HL-60/S4 treated with retinoic acid at 250 ng/mL for 4 days and 3 days (cell line): ENCODE data around the gene TIGAR.

Experiments used
- in situ Hi-C: fragments of 300-500 bp; cut with MboI; formaldehyde crosslinking; loops from 2 replicates; pipeline ENCODE4 v1.7.0; 2022; ENCODE audit warnings: low sequenced_read_pairs

Gene TIGAR

DNA sequence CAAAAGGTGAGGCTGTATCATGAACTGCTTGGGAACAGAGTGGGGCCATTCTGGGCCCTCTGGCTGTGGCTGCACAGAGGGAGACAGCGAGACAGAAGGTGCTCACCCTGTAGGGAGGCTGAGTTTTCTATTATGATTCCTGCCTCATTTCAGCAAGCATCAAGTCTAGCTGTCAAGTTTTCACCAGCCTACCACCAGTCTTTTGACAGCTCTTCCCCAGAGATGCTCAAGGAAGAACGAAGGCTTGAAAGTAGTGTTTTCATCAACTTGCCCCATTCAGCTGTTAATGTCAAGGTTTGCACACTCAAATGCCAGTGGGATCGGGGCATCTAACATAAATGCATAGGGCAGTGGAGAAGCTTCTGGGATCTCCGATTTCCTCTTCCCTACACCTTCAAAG is 48.5 kb downstream of the TIGAR start:
- in situ Hi-C loops: no loop called here

DNA sequence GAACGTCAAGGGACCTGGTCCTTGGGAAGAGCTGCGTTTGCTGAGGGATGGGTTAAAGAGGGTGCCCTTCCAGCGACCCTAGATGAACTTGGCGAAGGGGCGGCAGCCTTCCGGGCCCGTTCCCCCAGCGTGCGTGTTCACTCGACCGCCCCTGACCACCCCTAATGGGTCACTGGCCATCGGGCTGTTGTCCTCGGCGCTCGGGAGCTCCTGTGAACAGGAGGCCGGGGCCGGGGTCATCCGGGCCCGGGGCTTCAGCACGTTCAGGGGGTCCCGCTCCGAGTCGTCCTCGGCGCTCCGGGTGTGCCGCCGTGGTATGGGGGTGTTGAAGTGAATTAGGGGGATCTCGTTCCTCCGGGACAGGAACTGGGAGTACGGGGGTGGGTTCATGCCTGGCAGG is 49.3 kb downstream of the TIGAR start:
- in situ Hi-C loops: no loop called here

DNA sequence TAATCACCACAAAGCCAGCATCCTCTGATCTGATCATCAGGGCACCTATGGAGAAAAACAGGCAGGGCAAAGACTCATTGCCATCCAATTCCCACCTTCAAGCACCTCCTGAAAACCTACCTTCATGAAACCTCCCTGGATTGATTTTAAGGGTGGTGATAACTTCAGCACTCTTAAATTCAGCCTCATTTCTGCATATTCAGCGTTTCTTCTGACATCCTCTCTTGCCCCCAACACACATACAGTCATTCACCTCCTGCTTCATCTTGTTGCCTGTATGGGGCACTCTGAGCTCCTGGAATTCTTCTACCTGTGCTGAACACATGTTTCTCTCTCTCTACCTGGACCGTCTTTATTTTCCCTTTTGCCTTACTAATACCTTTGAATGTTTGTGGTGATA is 51.6 kb downstream of the TIGAR start:
- in situ Hi-C loops: no loop called here

DNA sequence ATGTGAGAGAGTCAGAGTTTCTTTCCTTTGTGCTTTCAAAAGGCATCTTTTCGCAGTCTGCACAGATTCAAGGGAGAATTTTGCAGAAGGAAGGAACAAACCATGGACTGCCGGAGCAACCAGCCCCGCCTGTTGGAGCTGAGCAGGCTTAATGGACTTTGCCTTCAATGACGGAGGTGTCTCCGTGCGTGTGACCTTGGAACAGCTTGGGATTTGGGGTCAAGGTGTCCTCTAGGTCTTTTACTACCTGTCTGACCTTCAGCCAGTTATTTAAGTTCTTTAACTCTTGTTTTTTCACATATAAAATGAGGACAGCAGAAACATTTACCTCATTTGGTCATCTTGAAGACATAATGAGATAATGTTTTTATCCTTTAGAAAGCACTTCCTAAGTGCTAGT is 54.4 kb downstream of the TIGAR start:
- in situ Hi-C loops: no loop called here

DNA sequence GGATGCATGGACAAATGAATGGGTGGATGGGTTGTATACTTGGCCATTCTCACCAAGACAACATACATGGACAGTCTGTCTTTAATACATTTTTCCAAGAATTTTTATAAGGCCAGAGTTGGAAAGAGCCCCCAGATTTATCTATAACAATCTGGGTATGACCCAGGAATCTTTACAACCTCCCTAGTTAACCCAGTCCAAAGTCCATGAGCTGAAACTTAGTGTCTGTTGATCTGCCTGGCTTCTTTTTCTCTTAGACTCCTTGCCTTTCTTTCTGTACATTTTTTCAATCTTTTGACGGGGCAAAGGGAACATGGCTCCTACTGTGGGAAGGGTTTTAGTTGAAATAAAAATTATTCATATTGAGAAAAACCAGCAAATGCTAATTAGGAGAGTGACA is 57.8 kb downstream of the TIGAR start:
- in situ Hi-C loops: no loop called here

DNA sequence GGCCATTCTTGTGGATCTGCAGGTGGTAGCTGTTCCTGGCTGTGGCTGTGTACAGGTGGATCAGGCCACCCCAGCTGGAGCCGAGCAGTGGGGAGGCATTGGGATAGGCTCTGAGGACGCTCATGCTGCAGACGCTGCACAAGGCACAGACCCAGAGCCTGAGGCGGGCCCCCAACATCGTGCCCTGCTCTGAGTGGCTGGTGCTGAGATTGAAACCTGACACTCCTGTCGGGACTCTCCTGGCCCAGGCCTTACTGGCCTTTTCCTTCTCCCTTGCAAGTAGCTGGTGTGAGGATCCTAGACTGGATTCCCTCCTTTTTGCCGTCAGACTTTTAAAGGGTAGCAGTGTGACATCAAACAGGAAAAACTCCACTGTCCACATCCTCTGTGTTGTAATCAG is 58.4 kb downstream of the TIGAR start, which contains the start of gene FGF23:
Gene FGF23 (minus strand): TSS at position 308 of the 400 bp plus-strand sequence. CDS start 130 bp downstream, at position 178.
- in situ Hi-C loops: no loop called here

DNA sequence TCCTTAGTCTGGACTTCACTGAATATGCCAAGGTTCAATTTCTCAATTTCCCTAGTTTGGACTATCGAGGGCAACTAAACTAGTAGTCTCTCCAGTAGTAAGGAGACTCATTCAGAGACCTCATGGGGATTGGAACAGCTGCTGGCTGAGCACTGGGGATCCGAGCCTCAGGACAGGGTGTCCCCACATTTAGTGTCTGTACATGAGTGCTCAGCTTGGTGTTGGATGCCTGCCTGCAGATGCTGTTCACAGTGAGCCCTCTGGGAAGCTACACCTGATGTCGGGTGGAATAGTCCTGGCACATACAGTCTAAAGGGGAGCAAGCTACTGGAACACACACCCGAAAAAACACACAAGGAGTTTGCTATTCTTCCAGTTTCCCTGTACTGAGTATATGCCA is 59.3 kb downstream of the TIGAR start:
- in situ Hi-C loops: no loop called here

DNA sequence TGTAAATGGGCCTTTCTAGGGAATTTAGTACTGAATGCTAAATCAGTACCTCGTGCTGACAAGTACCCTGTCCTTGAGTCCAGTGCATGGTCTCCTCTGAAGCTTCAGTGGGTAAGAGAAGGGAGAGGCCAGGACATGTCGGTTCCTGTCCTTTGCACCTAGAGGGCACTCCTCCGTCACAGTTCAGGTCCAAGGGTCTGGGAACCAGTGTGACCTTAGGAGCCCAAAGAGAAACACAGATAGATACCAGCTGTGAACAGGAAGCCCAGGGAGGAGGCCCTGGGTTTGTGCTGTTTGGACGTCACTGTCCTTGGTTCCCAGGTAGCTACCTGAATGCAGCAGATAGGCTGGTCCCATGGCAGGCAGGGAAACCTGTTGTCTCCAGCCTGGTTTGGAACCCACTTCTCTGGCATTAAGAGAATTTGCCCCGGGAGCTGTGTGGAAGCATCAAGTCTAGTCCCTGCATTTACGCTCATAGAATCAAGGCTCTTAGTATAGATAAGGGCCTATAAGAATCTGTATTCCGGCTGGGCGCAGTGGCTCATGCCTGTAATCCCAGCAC is 62.4 kb downstream of the TIGAR start:
- in situ Hi-C loops: no loop called here

DNA sequence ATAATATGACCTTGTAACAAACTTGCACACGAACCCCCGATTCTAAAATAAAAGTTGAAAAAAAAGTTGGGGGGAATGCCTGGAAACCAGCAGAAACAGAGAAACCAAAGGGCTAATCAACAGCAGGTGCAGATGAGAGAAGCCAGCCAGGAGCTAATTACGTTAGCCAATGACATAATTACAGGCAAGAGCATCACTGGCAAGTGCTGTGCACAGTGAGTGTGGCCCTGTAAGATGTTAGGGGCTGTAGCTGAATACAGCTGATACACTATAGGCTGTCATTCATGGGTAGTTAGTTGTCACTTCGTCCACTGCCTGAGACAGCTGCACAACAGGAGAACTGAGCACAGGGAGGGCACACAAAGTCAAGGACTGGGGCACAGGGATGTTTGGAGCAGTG is 65.8 kb downstream of the TIGAR start:
- in situ Hi-C loops: no loop called here

DNA sequence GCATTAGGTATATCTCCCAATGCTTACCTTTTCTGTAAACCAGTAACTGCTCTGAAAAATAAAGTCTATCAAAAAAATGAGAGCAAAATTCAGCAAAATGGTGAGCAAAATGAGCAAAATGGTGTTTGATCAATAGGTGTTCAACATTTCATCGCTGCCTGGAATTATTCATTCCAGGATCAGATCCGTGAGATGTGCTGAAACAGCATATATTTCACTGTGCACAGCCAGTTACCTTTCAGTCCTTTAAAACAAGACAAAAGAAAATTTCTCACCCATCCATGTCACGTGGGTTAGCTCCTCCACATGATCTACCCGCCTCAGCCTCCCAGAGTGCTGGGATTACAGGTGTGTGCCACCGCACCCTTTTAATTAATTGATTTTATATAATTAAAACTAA is 66.6 kb downstream of the TIGAR start:
- in situ Hi-C loops: no loop called here

DNA sequence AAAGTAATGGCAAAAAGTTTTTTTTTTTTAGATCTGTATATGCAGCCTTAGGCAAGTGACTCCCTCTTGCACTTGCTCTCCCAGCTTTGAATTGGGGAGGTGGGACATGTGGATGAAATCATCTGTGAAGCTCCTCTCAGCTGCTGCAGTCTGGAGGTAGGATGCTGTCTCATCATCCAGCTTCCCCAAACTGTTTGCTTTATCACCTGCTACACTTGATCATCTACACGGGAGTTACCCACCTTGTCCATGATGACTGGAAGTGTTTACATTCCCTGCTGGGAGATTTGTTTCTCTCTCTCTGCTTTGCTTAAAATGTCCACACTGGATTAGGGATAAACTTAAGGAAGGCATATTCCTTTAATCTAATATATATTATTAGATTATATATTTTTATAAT is 67.0 kb downstream of the TIGAR start:
- in situ Hi-C loops: no loop called here

DNA sequence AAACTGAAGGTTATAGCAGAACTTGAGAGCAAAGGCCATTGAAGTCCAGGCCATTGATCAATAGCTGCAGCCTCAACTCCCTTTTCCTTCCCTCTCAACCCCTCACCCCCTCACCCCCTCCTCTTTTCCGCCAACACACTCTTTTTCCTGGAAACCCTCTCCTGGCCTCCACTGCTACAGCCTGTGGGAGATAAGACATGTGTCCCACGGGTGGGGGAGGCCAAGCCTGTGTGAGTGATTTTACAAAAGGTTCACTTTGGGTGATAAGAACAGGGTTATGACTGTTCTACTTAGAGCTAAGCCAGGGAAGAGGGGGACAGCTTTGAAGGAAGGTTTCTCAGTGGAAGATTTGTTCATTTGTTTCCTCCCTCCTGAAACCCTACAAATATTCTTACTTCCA is 67.6 kb downstream of the TIGAR start:
- in situ Hi-C loops: no loop called here

DNA sequence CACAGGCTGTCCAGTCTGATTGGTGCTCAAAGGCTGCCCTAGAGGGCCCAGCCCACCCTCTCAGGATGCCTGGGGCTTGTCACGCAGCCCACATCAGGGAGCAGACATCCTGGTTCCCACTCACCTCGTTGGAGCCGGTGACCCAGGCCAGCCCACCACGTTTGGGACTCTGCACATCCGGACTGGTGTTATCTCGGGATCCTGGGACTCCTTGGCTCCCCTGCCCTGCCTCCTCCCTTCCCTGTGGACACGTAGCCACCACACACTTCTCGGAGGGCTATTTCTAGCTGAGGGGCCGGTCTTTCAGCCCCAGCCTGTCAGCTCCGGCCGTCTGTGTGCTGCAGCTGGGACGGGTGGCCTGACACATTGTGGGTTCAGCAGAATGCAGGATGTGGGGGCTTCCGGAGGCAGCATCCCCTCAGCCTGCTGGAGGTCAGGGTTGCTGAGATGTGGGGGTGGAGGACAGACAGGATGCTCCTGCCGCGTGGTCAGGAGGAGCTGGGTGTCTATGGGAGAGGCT is 71.3 kb downstream of the TIGAR start:
- in situ Hi-C loops: no loop called here

DNA sequence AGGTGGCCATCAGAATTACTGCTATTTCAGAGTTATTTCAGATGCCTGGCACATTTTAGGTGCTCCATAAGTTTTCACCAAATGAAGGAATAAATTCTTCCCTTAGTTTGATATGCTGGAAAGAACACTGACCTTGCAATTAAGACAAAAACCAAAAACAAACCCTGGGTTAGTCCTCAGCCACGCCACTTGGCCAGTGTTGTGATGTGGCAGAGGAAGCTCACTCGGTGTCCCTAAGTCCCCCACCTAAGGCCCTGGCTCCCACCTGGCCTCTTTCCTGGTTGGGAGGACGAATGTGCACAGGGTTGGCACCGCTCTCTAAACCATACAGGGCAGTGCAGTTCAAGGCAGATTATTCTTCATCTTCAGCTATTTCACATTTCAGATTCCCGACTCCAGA is 72.2 kb downstream of the TIGAR start:
- in situ Hi-C loops: no loop called here

DNA sequence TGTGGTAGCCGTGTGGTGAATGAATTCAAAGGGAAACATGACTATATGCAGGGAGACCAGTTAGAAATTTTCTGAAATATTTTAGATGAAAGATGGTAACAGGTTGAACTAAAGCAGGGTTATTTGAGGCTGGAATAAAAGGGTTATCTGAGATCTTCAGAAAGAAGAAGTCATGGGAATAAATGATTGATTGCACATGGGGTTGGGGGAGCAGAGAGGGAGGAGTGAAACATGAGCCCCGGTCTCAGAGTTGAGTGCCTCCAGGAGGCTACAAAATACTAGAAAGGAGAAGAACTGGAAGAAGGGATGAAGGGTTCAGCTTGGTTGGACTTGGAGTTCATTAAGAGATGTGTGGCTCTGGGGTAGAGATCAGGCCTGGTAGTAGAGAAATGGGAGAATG is 74.8 kb downstream of the TIGAR start:
- in situ Hi-C loops: no loop called here

DNA sequence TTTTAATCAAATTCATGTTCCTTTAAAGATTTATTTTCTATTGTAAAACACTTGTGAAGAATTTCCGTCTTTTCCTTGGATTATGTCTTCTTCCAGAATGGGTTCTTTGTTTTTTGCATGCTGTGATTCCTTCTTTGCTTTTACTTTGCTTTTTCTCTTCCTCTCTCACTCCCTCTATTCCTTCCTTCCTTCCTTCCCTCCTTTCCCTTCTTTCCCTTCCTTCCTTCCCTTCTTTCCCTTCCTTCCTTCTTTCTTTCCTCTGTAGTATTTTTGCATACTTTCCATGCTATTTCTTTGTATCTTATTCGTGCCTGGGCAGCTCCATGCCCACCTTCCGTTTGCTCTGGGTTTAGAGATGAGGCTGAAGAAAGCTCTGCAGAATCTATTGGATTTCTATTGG is 80.1 kb downstream of the TIGAR start:
- in situ Hi-C loops: no loop called here

DNA sequence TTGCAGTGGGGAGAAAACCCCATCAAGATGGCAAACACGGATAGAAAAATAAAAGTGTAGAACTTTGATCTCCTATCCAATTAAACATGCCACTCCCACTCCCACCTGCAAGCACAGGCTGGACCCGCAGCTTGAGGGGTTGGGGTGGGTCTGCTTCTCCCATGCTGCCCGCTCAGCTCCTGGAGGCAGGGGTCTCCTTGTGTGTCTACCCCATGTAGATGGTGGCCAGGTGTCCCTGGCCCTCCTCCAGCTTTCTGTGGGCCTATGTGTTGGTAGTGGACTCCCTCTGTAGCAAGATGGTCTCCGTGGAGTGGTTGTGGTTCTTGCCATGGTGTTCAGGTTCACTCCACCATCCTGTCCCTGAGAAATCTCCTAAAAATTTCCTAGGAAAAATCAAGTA is 82.0 kb downstream of the TIGAR start:
- in situ Hi-C loops: no loop called here
